Measurements from ENCODE around the gene APBB2. TPM values are rescaled to one million over a fixed set of nuclear protein-coding genes. Genes with fewer than 3 reads are reported as not detected.

Gene APBB2
- total and polyA plus RNA-seq, 2 experiments from 2014 or later: 24.1 to 61.0 TPM

- peak; percentile 26 for DNase-seq
- Histone ChIP-seq H3K4me3 (no peak overlapping the region), H3K9ac (no peak overlapping the region), H3K4me1 (ENCODE audit: insufficient read depth) (peaks cover 23% of the 10 kb centered on the region), H3K27ac (no peak overlapping the region), H3K9me3 (ENCODE audit: low read depth) (no peaks in the 10 kb centered on the region), H3K9me2 (ENCODE audit: insufficient read depth) (no peaks in the 10 kb centered on the region), H3K27me3 (replicated peaks; ENCODE audit: insufficient read depth) (no peaks in the 10 kb centered on the region), H3F3A (ENCODE audit: insufficient read depth) (peaks cover 27% of the 10 kb centered on the region), H3K79me2 (ENCODE audit: insufficient read depth) (peaks cover 13% of the 10 kb centered on the region; the same call in 1 of the 2 replicates), H3K36me3 (ENCODE audit: low read depth) (no peaks in the 10 kb centered on the region), H2AFZ (no peak overlapping the region), H3K4me2 (ENCODE audit: unreplicated experiment) (no peak overlapping the region), H4K20me1 (ENCODE audit: insufficient read depth) (no peaks in the 10 kb centered on the region)
- in situ Hi-C loops (cut with MboI): no loop called here
- no peak for TF ChIP-seq EZH2 (IDR thresholded peaks at IDR 0.05; ENCODE audit: insufficient read depth, poor library complexity, severe bottlenecking)
- TF ChIP-seq EZH2phosphoT487 (IDR thresholded peaks at IDR 0.05; ENCODE audit: insufficient read depth, low read depth): no peak
- WGBS, 2 experiments (ENCODE audit: low coverage in 1 of 2, low lambda C conversion rate in 2 of 2, missing lambda C conversion rate in 2 of 2): 88 to 92% methylated on average over 3 of the region's 3 CpGs
These were observed 155.9 kb downstream of the APBB2 start for GRCh38 chr4:41058426-41058825.

GRCh38 chr4:41057467-41057866, 156.9 kb downstream of the APBB2 start:
- Histone ChIP-seq H3K4me1 (ENCODE audit: insufficient read depth) (peaks cover 23% of the 10 kb centered on the region), H3K27ac (0 out of 2 replicates have a peak overlapping the region, but pooled peaks have one; percentile 4), H3K4me2 (ENCODE audit: unreplicated experiment) (peak overlapping the region; percentile 17), H3K9ac (no peak overlapping the region), H3K27me3 (replicated peaks; ENCODE audit: insufficient read depth) (no peaks in the 10 kb centered on the region), H3F3A (ENCODE audit: insufficient read depth) (peaks cover 27% of the 10 kb centered on the region), H3K9me2 (ENCODE audit: insufficient read depth) (no peaks in the 10 kb centered on the region), H2AFZ (no peak overlapping the region), H3K36me3 (ENCODE audit: low read depth) (no peaks in the 10 kb centered on the region), H4K20me1 (ENCODE audit: insufficient read depth) (no peaks in the 10 kb centered on the region), H3K4me3 (no peak overlapping the region), H3K9me3 (ENCODE audit: low read depth) (no peaks in the 10 kb centered on the region), H3K79me2 (ENCODE audit: insufficient read depth) (0 out of 2 replicates have a peak, but pooled peaks cover 9% of the 10 kb centered on the region)
- 63 to 73% methylated on average over 3 of the region's 3 CpGs for WGBS, 2 experiments (ENCODE audit: low coverage in 1 of 2, low lambda C conversion rate in 2 of 2, missing lambda C conversion rate in 2 of 2)
- peak; percentile 33 for DNase-seq
- in situ Hi-C loops (cut with MboI): no loop called here
- no peak for TF ChIP-seq EZH2phosphoT487 (IDR thresholded peaks at IDR 0.05; ENCODE audit: insufficient read depth, low read depth)

GRCh38 chr4:41052287-41052686, 162.1 kb downstream of the APBB2 start:
- no peaks in the 10 kb centered on the region; the same call in 1 of the 2 replicates for H3F3A ChIP-seq (ENCODE audit: insufficient read depth)
- H3K9me2 ChIP-seq (ENCODE audit: insufficient read depth): no peaks in the 10 kb centered on the region
- in situ Hi-C loops (cut with MboI): no loop called here
- no peaks in the 10 kb centered on the region for H3K36me3 ChIP-seq (ENCODE audit: low read depth)
- H3K4me1 ChIP-seq (ENCODE audit: insufficient read depth): no peaks in the 10 kb centered on the region
- no peak overlapping the region for H3K4me3 ChIP-seq
- DNase-seq: no peak
- WGBS, 2 experiments (ENCODE audit: low coverage in 1 of 2, low lambda C conversion rate in 2 of 2, missing lambda C conversion rate in 2 of 2): 99 to 100% methylated on average over 5 of the region's 5 CpGs
- H4K20me1 ChIP-seq (ENCODE audit: insufficient read depth): no peaks in the 10 kb centered on the region
- no peak overlapping the region for H3K9ac ChIP-seq
- no peak overlapping the region for H3K4me2 ChIP-seq (ENCODE audit: unreplicated experiment)
- no peak overlapping the region for H3K27ac ChIP-seq
- H3K79me2 ChIP-seq (ENCODE audit: insufficient read depth): peaks cover 18% of the 10 kb centered on the region
- TF ChIP-seq EZH2 (IDR thresholded peaks at IDR 0.05; ENCODE audit: insufficient read depth, poor library complexity, severe bottlenecking): no peak
- TF ChIP-seq EZH2phosphoT487 (IDR thresholded peaks at IDR 0.05; ENCODE audit: insufficient read depth, low read depth): no peak
- no peaks in the 10 kb centered on the region for H3K27me3 ChIP-seq (replicated peaks; ENCODE audit: insufficient read depth)
- H2AFZ ChIP-seq: no peak overlapping the region
- no peaks in the 10 kb centered on the region for H3K9me3 ChIP-seq (ENCODE audit: low read depth)

- H3K9me3 ChIP-seq (ENCODE audit: low read depth): no peaks in the 10 kb centered on the region
- no peak overlapping the region for H2AFZ ChIP-seq
- no peak overlapping the region for H3K27ac ChIP-seq
- no peaks in the 10 kb centered on the region for H4K20me1 ChIP-seq (ENCODE audit: insufficient read depth)
- H3K9ac ChIP-seq: no peak overlapping the region
- peaks cover 30% of the 10 kb centered on the region for H3K79me2 ChIP-seq (ENCODE audit: insufficient read depth)
- 92 to 93% methylated on average over 11 of the region's 11 CpGs for WGBS, 2 experiments (ENCODE audit: low coverage in 1 of 2, low lambda C conversion rate in 2 of 2, missing lambda C conversion rate in 2 of 2)
- no peaks in the 10 kb centered on the region for H3K4me1 ChIP-seq (ENCODE audit: insufficient read depth)
- no peak overlapping the region for H3K4me3 ChIP-seq
- TF ChIP-seq EZH2phosphoT487 (IDR thresholded peaks at IDR 0.05; ENCODE audit: insufficient read depth, low read depth) (no peak), EZH2 (IDR thresholded peaks at IDR 0.05; ENCODE audit: insufficient read depth, poor library complexity, severe bottlenecking) (no peak)
- H3K36me3 ChIP-seq (ENCODE audit: low read depth): no peaks in the 10 kb centered on the region
- in situ Hi-C loops (cut with MboI): no loop called here
- no peak overlapping the region for H3K4me2 ChIP-seq (ENCODE audit: unreplicated experiment)
- no peaks in the 10 kb centered on the region for H3K9me2 ChIP-seq (ENCODE audit: insufficient read depth)
- no peaks in the 10 kb centered on the region for H3K27me3 ChIP-seq (replicated peaks; ENCODE audit: insufficient read depth)
- DNase-seq: peak; percentile 4
- no peaks in the 10 kb centered on the region for H3F3A ChIP-seq (ENCODE audit: insufficient read depth)
These were observed 163.2 kb downstream of the APBB2 start for GRCh38 chr4:41050880-41051775.
